ENCODE measurements around the gene COQ8B.

The COQ8B gene

GRCh38 chr19:40690693-40691420 lies 25.8 kb downstream of the COQ8B start:
- DNase-seq (ENCODE audit: low spot score), result peak; percentile 85

DNA sequence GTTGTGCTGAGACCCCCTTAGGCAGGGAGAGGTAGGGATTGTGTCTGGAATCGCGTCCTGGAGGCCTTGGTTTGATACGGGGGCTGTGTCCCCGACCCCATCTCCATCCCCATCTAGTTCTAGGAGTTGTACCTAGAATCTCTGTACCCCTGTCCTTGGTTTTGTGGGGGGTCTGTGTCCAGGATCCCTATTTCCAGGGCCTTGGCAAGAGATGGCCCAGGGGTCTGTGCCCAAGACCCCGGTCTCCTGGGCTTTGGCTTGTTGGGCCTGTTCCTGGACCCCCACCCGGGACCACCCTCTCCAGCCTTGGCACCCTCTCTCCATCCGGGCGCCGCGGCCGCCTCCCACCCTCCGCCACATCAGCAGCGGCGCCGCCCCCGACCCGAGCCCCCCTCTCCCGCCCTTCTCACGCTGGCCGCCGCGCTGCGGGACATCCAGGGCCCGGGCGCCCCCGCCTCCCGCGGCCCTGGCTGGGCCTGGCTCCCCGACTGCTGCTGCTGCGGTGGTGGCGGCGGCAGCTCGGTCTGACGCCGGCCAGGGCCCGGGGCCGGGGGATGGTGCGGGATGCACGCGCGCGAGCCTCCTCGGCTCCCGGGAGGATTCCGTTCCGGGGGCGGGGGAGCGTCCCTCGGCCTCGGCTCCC lies 26.5 kb downstream of the COQ8B start, which contains the start of gene NUMBL:
Gene NUMBL, minus strand, starts transcription at position 602 of the 643 bp plus-strand sequence. Its CDS starts 168 bp downstream, at position 434.
- no peak for DNase-seq (ENCODE audit: low spot score)

DNA sequence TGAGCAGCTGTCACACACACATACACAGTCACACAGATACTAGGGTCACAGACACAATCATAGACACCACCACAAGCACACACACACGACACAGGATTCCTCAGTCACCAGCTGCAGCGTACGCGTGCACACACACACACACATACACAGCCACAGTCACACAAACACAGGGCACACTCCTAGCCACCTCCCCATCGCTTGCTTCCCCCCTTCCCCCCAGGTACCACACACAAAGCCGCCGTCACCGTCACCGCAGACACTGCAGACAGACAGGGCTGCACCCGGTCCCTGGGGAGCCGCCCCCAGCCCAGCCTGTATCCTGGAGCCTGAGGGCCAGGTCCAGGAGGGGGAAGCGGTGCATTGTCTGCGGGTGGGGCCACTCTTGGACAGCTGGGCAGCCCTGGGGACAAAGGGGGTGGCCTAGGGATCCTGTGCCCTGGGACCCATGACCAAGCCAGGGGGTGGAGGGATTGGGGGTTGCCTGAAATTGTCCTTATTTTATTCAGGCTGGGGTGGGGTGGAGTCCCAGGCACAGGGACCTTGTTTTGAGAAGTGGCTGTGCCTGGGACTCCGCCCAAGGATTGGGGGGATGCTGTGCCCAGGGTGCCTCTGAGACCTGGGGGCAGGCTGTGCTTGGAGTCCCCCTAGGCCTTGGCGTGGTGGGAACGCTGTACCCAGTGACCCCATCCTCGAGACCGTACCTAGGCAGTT lies 27.2 kb downstream of the COQ8B start:
- peak; percentile 25 for DNase-seq (ENCODE audit: low spot score)

DNA sequence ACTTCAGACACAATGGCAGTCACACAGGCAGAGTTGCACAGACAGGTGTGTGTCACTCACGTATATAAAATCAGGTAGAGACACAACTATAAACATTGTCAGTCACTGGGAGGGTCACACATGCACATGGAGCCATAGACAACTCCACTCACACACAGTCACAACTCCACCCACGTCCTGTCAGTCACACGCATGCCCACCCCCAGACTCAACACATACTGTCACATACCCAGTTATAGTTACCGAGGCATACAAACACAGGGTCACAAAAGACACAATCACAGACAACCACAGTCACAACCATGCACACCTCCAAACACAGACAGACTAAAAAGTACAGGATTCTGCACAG lies 27.7 kb downstream of the COQ8B start:
- no peak for DNase-seq (ENCODE audit: low spot score)

- no peak for DNase-seq (ENCODE audit: low spot score)
Observed at GRCh38 chr19:40688309-40688708, 28.4 kb downstream of the COQ8B start.

- peak; percentile 33 for DNase-seq (ENCODE audit: low spot score)
Observed at GRCh38 chr19:40687525-40688016, 29.1 kb downstream of the COQ8B start.

GRCh38 chr19:40686882-40687524 lies 29.7 kb downstream of the COQ8B start:
- DNase-seq (ENCODE audit: low spot score), result no peak

- no peak for DNase-seq (ENCODE audit: low spot score)
Observed at GRCh38 chr19:40685563-40685962, 31.1 kb downstream of the COQ8B start.

DNA sequence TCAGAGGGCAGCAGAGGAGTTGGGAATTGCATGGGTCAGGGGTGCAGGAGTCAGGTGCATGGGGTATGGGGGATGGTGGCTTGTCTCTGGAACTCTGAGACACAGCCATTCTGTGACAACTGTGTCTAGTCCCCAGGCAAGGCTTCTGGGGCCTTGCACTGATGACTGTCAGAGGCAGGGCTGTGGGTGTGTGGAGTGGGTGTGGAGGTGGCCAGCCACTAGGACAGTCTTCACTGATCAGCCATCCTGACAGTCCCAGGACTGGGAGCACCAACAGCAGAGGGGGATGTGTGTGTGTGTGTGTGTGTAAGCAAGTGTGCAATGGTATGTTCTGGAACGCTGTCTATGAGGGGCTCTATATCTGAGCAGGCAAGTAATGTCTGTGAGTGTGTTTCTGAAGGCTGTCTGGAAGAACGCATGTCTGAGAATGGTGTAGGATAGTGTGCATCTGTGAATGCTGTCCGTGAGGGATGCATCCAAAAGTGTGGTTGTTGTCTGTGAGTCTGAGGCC lies 31.6 kb downstream of the COQ8B start:
- DNase-seq (ENCODE audit: low spot score), result no peak

DNA sequence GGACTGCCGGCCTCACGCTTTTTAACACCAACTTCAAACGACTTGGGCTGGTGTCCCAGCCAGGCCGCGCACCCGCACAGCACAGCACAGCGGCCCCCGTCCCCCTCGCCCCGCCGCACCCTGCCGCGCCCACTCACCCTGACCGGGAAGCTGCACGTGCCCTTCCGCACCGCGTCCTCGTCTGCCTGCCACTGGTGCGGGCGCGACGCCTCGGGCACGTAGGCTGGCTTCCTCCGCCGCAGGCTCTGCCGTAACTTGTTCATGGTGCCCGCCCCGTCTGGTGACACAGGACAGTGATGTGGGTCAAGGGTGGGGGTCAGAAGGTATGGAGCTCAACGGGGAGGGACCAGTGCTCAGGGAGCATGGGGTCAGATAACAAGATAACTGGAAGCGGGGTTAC lies 32.4 kb downstream of the COQ8B start:
- DNase-seq (ENCODE audit: low spot score), result no peak

DNA sequence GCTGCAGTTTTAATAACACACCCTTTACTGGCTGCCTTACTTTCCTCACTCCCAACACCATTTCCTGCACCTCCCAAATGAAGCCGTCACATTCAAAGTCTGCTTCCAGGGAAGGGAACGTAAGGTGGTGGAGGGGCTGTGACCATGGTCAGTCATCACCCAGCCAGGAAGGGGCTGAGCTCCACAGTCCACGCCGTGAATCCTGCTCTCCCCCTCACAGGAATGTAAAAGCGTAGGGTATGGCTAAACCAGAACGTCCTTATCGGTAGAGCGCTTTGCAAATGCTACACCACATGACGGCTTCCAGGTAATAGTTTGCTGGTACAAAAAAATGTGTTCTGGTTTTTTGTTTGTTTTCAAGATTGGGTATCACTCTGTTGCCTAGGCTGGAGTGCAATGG lies 33.2 kb downstream of the COQ8B start:
- no peak for DNase-seq (ENCODE audit: low spot score)

DNA sequence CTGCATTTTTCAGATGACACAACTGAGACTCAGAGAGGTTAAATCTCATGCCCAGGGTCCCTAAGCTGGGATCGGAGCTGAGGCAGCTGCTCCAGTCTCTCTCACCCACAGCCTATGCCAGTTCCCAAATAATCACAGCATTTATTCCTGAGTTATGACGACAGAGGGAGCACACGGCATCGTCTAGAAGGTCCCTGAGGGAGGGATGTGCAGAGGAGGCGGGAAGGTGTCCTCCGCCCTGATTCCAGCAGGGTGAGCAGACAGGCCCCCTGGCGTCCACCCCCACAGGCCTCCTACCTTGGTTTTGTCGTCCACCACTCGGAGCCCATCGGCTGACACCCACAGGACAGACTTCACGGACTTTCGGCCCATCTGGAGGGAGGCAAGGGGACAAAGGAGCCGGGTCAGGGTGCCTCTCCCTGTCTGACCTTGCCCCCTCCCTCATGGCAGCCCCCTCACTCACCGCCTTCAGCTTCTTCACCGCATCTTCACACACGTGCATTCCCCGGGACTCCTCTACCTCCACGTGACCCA lies 34.2 kb downstream of the COQ8B start:
- no peak for DNase-seq (ENCODE audit: low spot score)

GRCh38 chr19:40681039-40681438 lies 35.6 kb downstream of the COQ8B start:
- DNase-seq (ENCODE audit: low spot score), result no peak

GRCh38 chr19:40677156-40677555 lies 39.5 kb downstream of the COQ8B start:
- no peak for DNase-seq (ENCODE audit: low spot score)

- DNase-seq (ENCODE audit: low spot score), result no peak
Observed at GRCh38 chr19:40674291-40674690, 42.4 kb downstream of the COQ8B start.

DNA sequence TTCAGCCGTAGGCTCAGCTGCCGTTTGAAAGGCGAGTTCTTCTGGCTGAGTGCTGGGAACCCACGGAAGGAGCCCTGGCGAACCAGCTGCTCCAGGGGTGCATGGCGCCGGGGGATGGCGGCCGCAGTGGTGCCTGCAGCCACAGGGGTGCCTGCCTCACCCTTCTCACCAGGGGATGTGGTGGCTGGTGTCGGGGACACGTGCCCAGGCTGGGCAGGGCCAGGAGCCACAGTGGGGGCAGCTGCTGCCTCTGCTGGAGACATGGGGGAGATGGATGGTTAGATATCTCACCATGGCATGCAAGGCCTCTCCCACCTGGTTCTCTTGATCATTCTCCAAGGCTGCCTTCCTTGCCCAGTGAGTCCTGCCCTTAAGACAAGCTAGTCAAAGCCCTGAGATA lies 43.3 kb downstream of the COQ8B start:
- DNase-seq (ENCODE audit: low spot score), result no peak

- DNase-seq (ENCODE audit: low spot score), result no peak
Observed at GRCh38 chr19:40672573-40673299, 44.0 kb downstream of the COQ8B start.

DNA sequence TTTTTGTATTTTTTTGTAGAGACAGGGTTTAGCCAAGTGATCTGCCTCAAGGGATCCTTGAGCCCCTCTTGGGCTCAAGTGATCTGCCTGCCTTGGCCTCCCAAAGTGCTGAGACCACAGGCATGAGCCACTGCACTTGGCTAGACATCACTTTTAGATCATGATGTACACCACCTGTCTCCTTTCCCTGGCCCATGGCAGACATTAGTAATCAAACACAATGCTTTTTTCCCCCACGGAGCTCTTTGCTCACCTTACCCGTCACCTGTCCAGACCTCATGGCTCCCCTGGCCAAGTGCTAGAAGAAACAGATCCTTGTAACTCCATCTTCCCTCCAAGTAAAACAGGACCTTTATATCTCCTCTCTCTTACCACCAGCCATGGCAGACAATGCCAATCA lies 44.6 kb downstream of the COQ8B start:
- DNase-seq (ENCODE audit: low spot score), result no peak

GRCh38 chr19:40671404-40671803 lies 45.3 kb downstream of the COQ8B start:
- no peak for DNase-seq (ENCODE audit: low spot score)

GRCh38 chr19:40668991-40669614 lies 47.6 kb downstream of the COQ8B start:
- DNase-seq (ENCODE audit: low spot score), result no peak

DNA sequence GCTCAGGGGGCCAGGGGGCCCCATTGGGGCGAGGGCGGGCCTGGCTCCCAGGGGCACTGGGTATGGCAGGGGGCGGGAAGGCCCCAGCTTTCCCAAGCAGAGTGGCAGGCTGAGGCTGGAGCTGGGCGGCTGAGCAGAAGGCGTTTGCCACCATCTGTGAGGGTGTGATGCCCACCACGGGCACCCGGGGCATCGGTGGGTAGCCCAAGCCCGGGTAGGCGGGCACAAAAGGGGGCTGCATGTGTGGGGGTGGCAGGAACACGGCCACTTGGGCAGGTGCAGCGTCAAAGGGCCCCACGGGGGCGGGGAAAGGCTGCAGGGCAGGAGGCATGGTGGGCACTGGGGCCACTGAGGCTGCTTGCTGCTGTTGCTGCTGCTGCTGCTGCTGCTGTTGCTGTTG lies 49.1 kb downstream of the COQ8B start:
- no peak for DNase-seq (ENCODE audit: low spot score)
